Liver (tissue), 9 donors: ENCODE measurements around the gene PIPOX. TPM values are rescaled to one million over a fixed set of nuclear protein-coding genes. Genes with fewer than 3 reads are reported as not detected.

ENCODE experiments used
- DNase-seq: peaks from one replicate; pipeline ENCODE4 v3.0.0-alpha.2; 2017; ENCODE audit warnings: low spot score
- H3K27ac ChIP-seq, 2 donors: one replicate each; pipeline ENCODE4 v1.7.0; 2013; ENCODE audit warnings: inconsistent platforms in 2 of 2, low read length in 2 of 2, control low read depth in 1 of 2, low read depth in 1 of 2, mild to moderate bottlenecking in 1 of 2
- H3K27me3 ChIP-seq, 4 donors: one replicate each; pipeline versions ENCODE4 v1.6.1 to v1.7.0; 2013; ENCODE audit warnings: low read length in 3 of 4, inconsistent platforms in 1 of 4, mild to moderate bottlenecking in 1 of 4, moderate library complexity in 1 of 4; ENCODE audit not compliant: control insufficient read depth in 4 of 4, insufficient read depth in 4 of 4
- H3K36me3 ChIP-seq, 4 donors: one replicate each; pipeline versions ENCODE4 v1.6.1 to v1.7.0; 2013; ENCODE audit warnings: low read length in 3 of 4, mild to moderate bottlenecking in 3 of 4, low read depth in 1 of 4, moderate library complexity in 1 of 4; ENCODE audit not compliant: control insufficient read depth in 4 of 4, insufficient read depth in 3 of 4
- H3K4me1 ChIP-seq, 4 donors: one replicate each; pipeline versions ENCODE4 v1.6.1 to v1.7.0; 2013; ENCODE audit warnings: low read length in 3 of 4, mild to moderate bottlenecking in 3 of 4, moderate library complexity in 1 of 4; ENCODE audit not compliant: control insufficient read depth in 4 of 4, insufficient read depth in 4 of 4
- H3K4me3 ChIP-seq, 3 donors: one replicate each; pipeline versions ENCODE4 v1.6.1 to v1.7.0; 2013; ENCODE audit warnings: low read length in 3 of 3, control low read depth in 1 of 3, low read depth in 1 of 3, mild to moderate bottlenecking in 1 of 3
- H3K9ac ChIP-seq, 2 donors: one replicate each; pipeline ENCODE4 v1.7.0; 2013; ENCODE audit warnings: low read length in 2 of 2, mild to moderate bottlenecking in 2 of 2, moderate library complexity in 2 of 2, control low read depth in 1 of 2, low read depth in 1 of 2
- H3K9me3 ChIP-seq, 4 donors: one replicate each; pipeline versions ENCODE4 v1.6.1 to v1.7.0; 2013; ENCODE audit warnings: low read length in 3 of 4; ENCODE audit not compliant: control insufficient read depth in 4 of 4
- ATF3 ChIP-seq: IDR thresholded peaks from 2 replicates; pipeline ENCODE4 v1.6.1; 2016; ENCODE audit warnings: antibody characterized with exemption
- CTCF ChIP-seq: fragments of 150-350 bp; IDR thresholded peaks from 2 replicates; pipeline ENCODE4 v1.5.1; 2017; ENCODE audit warnings: improper control_type of control experiment, low read depth, low read length; ENCODE audit not compliant: missing input control
- EGR1 ChIP-seq, 2 donors: IDR thresholded peaks; 2 replicates each; pipeline ENCODE4 v1.6.1; 2016 to 2018; ENCODE audit warnings: antibody characterized with exemption in 2 of 2, low read depth in 2 of 2
- FOXA1 ChIP-seq: IDR thresholded peaks from 2 replicates; pipeline ENCODE4 v1.6.1; 2016; ENCODE audit warnings: antibody characterized with exemption
- FOXA2 ChIP-seq: IDR thresholded peaks from 2 replicates; pipeline ENCODE4 v1.6.1; 2016; ENCODE audit warnings: antibody characterized with exemption
- GABPA ChIP-seq, 2 donors: IDR thresholded peaks in 1 of 2; conservative IDR thresholded peaks in 1 of 2; 2 replicates each; pipeline ENCODE4 v1.6.1; 2016; ENCODE audit warnings: antibody characterized with exemption in 2 of 2, mild to moderate bottlenecking in 1 of 2, moderate library complexity in 1 of 2
- HNF4A ChIP-seq, 2 donors: conservative IDR thresholded peaks; 2 replicates each; pipeline ENCODE4 v1.6.1; 2016; ENCODE audit warnings: antibody characterized with exemption in 2 of 2, mild to moderate bottlenecking in 2 of 2
- HNF4G ChIP-seq: IDR thresholded peaks from 2 replicates; pipeline ENCODE4 v1.6.1; 2016; ENCODE audit warnings: antibody characterized with exemption
- JUND ChIP-seq, 2 donors: IDR thresholded peaks; 2 replicates each; pipeline ENCODE4 v1.6.1; 2016; ENCODE audit warnings: antibody characterized with exemption in 2 of 2
- NR2F2 ChIP-seq: IDR thresholded peaks from 2 replicates; pipeline ENCODE4 v1.6.1; 2016; ENCODE audit warnings: antibody characterized with exemption
- RXRA ChIP-seq, 2 donors: IDR thresholded peaks; 2 replicates each; pipeline ENCODE4 v1.6.1; 2017 to 2018; ENCODE audit warnings: antibody characterized with exemption in 2 of 2, mild to moderate bottlenecking in 1 of 2
- SP1 ChIP-seq: IDR thresholded peaks from 2 replicates; pipeline ENCODE4 v1.6.1; 2018; ENCODE audit warnings: antibody characterized with exemption, mild to moderate bottlenecking
- TAF1 ChIP-seq: conservative IDR thresholded peaks from 2 replicates; pipeline ENCODE4 v1.6.1; 2016; ENCODE audit warnings: antibody characterized with exemption, mild to moderate bottlenecking
- YY1 ChIP-seq: IDR thresholded peaks from 2 replicates; pipeline ENCODE4 v1.6.1; 2016; ENCODE audit warnings: antibody characterized with exemption, mild to moderate bottlenecking
- ZBTB33 ChIP-seq: IDR thresholded peaks from 2 replicates; pipeline ENCODE4 v1.6.1; 2016; ENCODE audit warnings: antibody characterized with exemption
- WGBS: extraction: QIAGEN DNeasy Blood & Tissue Kit; methylation state at CpG from one replicate; pipeline ENCODE4 v1.1.7; 2013; 5-methylcytosine and 5-hydroxymethylcytosine counted together
- polyA plus RNA-seq, 2 donors: library from polyadenylated mRNA; stranded (reverse) in 1 of 2; unstranded in 1 of 2; fragments of 200-250 nt in 1 of 2; fragments of >200 nt in 1 of 2; fragmentation: Nextera tagmentation in 1 of 2; extraction: Ambion mirVana in 1 of 2; gene quantifications; one replicate each; pipeline versions ENCODE4 v1.2.1 to v1.2.3, GENCODE V29; 2013 to 2015
- total RNA-seq, 2 donors: library from RNA; depleted of rRNA; stranded (reverse); fragments of >200 nt; gene quantifications; one replicate each; pipeline ENCODE4 v1.2.3, GENCODE V29; 2014
- TF ChIP-seq, protein P1 (sequence below): IDR thresholded peaks from 2 replicates; pipeline ENCODE4 v1.6.1; 2016; ENCODE audit warnings: antibody characterized with exemption
- donor health status: healthy.
- donor health status: healthy.
- donor health status: healthy.
- donor health status: healthy.
- donor health status: healthy.

Gene PIPOX
- total and polyA plus RNA-seq, 4 donors, result 19.3 to 227 (median 158) TPM

- DNase-seq, result no peak
- Histone ChIP-seq H3K9me3 (no peaks in the 10 kb centered on the region), H3K4me1 (peaks cover 7 to 41% (median 29%) of the 10 kb centered on the region in 4 donors), H3K27ac (no peak overlapping the region), H3K27me3 (no peaks in the 10 kb centered on the region), H3K36me3 (no peaks in the 10 kb centered on the region), H3K4me3 (no peak overlapping the region), H3K9ac (no peak overlapping the region)
- WGBS, result 94% methylated on average over 6 of the region's 6 CpGs
- TF ChIP-seq SP1, result no peak
- no peak for TF ChIP-seq HNF4A (conservative IDR thresholded peaks at IDR 0.05)
- TF ChIP-seq FOXA2, result no peak
- no peak for TF ChIP-seq EGR1 (IDR thresholded peaks at IDR 0.05; ENCODE audit: low read depth in 2 of 2)
- TF ChIP-seq YY1, result no peak
Observed at GRCh38 chr17:29041571-29041970, 1.4 kb upstream of the PIPOX start.

- no peak overlapping the region for H3K9ac ChIP-seq
- H3K4me3 ChIP-seq, result peak overlapping the region; percentile 9 to 75 (median 62)
- no peak for DNase-seq
- peak overlapping the region; percentile 50 to 63 for H3K27ac ChIP-seq
- peaks cover 11 to 46% (median 33%) of the 10 kb centered on the region in 4 donors for H3K4me1 ChIP-seq
- H3K27me3 ChIP-seq, result no peaks in the 10 kb centered on the region
- WGBS, result 78% methylated on average over 11 of the region's 11 CpGs
- H3K9me3 ChIP-seq, result no peaks in the 10 kb centered on the region
- H3K36me3 ChIP-seq, result no peaks in the 10 kb centered on the region
- no peak for TF ChIP-seq ZBTB33
- TF ChIP-seq GABPA (IDR thresholded peaks at IDR 0.05 in 1 of 2, conservative IDR thresholded peaks at IDR 0.05 in 1 of 2), result no peak
- TF ChIP-seq NR2F2, result no peak
- TF ChIP-seq RXRA (IDR thresholded peaks at IDR 0.05), result no peak
- no peak for TF ChIP-seq HNF4A (conservative IDR thresholded peaks at IDR 0.05)
- TF ChIP-seq, protein P1, sequence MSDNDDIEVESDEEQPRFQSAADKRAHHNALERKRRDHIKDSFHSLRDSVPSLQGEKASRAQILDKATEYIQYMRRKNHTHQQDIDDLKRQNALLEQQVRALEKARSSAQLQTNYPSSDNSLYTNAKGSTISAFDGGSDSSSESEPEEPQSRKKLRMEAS, result no peak
- TF ChIP-seq EGR1 (IDR thresholded peaks at IDR 0.05; ENCODE audit: low read depth in 2 of 2), result no peak
Observed at GRCh38 chr17:29042026-29042678, 789 bp upstream of the PIPOX start.

DNA sequence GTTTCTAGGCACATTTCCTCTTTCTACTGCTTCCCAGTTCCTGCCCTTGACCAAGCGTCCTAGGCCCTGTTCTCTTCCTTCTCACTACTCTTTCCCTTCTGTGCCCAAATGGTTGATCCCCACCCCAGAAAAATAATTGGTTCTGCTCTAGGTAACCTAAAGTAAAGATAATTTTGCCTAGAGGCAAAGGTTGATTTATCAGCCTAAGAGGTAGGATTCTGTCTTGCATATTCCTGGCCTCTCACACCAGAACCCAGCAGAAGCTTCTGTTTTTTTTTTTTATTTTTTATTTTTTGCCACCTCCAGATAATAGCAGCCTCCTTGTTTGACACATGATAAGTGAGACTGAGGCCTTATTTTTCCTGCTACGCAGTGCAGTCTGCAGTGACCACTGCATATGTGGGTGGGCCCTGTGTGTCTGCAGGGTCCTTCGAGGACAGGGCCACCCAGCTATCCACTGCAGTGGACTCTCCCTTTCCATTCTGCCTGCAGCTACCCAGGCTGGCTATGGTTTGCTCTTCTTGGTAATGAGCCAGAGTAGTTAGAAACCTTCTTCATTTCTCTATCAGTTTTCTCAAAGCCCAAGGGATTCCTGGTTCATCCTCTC lies 701 bp downstream of the PIPOX start:
- Histone ChIP-seq H3K9ac (peak overlapping the region; percentile 67 to 82), H3K27ac (peak overlapping the region; percentile 50 to 63), H3K27me3 (no peaks in the 10 kb centered on the region)
- TF ChIP-seq ZBTB33, result no peak
- no peak for TF ChIP-seq ATF3
- TF ChIP-seq GABPA (IDR thresholded peaks at IDR 0.05 in 1 of 2, conservative IDR thresholded peaks at IDR 0.05 in 1 of 2), result no peak
- peak; percentile 35 for TF ChIP-seq TAF1
- TF ChIP-seq FOXA2, result no peak
- no peak for TF ChIP-seq JUND (IDR thresholded peaks at IDR 0.05)
- TF ChIP-seq HNF4A (conservative IDR thresholded peaks at IDR 0.05), result no peak
- TF ChIP-seq RXRA (IDR thresholded peaks at IDR 0.05), result peak in 1 of 2 donors; percentile 60
- TF ChIP-seq YY1, result no peak
- no peak for TF ChIP-seq HNF4G
- no peak for TF ChIP-seq NR2F2
- TF ChIP-seq FOXA1, result no peak
- TF ChIP-seq CTCF, result no peak
- no peak for TF ChIP-seq EGR1 (IDR thresholded peaks at IDR 0.05; ENCODE audit: low read depth in 2 of 2)
- TF ChIP-seq SP1, result no peak
- TF ChIP-seq, protein P1, result no peak

More for the DNA sequence above, 701 bp downstream of the PIPOX start:
- Histone ChIP-seq H3K4me1 (peaks cover 12 to 60% (median 45%) of the 10 kb centered on the region in 4 donors), H3K9me3 (no peaks in the 10 kb centered on the region), H3K4me3 (peak overlapping the region; percentile 62 to 87 (median 75)), H3K36me3 (peaks cover 0 to 2% (median 0%) of the 10 kb centered on the region in 4 donors)
- 34% methylated on average over 3 of the region's 3 CpGs for WGBS
- DNase-seq, result no peak
